ENCODE measurements around the gene SEMA4D.

GRCh38 chr9:89543621-89544278, 45.8 kb upstream of the SEMA4D start:
- TF ChIP-seq POLR2AphosphoS5 (IDR thresholded peaks at IDR 0.05) (no peak), EP300 (conservative IDR thresholded peaks at IDR 0.05; ENCODE audit: poor library complexity, severe bottlenecking) (no peak), TAF1 (IDR thresholded peaks at IDR 0.05; ENCODE audit: low read depth) (no peak), EZH2 (IDR thresholded peaks at IDR 0.05; ENCODE audit: borderline replicate concordance, insufficient read depth, low read length, poor library complexity, severe bottlenecking) (no peak), MXI1 (conservative IDR thresholded peaks at IDR 0.05; ENCODE audit: poor library complexity, severe bottlenecking) (no peak), SMC3 (conservative IDR thresholded peaks at IDR 0.05; ENCODE audit: poor library complexity) (no peak), RAD21 (conservative IDR thresholded peaks at IDR 0.05) (no peak)
- TF ChIP-seq, protein P1, sequence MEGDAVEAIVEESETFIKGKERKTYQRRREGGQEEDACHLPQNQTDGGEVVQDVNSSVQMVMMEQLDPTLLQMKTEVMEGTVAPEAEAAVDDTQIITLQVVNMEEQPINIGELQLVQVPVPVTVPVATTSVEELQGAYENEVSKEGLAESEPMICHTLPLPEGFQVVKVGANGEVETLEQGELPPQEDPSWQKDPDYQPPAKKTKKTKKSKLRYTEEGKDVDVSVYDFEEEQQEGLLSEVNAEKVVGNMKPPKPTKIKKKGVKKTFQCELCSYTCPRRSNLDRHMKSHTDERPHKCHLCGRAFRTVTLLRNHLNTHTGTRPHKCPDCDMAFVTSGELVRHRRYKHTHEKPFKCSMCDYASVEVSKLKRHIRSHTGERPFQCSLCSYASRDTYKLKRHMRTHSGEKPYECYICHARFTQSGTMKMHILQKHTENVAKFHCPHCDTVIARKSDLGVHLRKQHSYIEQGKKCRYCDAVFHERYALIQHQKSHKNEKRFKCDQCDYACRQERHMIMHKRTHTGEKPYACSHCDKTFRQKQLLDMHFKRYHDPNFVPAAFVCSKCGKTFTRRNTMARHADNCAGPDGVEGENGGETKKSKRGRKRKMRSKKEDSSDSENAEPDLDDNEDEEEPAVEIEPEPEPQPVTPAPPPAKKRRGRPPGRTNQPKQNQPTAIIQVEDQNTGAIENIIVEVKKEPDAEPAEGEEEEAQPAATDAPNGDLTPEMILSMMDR (IDR thresholded peaks at IDR 0.05; ENCODE audit: poor library complexity, severe bottlenecking), result no peak
- TF ChIP-seq, protein P2, sequence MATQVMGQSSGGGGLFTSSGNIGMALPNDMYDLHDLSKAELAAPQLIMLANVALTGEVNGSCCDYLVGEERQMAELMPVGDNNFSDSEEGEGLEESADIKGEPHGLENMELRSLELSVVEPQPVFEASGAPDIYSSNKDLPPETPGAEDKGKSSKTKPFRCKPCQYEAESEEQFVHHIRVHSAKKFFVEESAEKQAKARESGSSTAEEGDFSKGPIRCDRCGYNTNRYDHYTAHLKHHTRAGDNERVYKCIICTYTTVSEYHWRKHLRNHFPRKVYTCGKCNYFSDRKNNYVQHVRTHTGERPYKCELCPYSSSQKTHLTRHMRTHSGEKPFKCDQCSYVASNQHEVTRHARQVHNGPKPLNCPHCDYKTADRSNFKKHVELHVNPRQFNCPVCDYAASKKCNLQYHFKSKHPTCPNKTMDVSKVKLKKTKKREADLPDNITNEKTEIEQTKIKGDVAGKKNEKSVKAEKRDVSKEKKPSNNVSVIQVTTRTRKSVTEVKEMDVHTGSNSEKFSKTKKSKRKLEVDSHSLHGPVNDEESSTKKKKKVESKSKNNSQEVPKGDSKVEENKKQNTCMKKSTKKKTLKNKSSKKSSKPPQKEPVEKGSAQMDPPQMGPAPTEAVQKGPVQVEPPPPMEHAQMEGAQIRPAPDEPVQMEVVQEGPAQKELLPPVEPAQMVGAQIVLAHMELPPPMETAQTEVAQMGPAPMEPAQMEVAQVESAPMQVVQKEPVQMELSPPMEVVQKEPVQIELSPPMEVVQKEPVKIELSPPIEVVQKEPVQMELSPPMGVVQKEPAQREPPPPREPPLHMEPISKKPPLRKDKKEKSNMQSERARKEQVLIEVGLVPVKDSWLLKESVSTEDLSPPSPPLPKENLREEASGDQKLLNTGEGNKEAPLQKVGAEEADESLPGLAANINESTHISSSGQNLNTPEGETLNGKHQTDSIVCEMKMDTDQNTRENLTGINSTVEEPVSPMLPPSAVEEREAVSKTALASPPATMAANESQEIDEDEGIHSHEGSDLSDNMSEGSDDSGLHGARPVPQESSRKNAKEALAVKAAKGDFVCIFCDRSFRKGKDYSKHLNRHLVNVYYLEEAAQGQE (IDR thresholded peaks at IDR 0.05; ENCODE audit: borderline replicate concordance), result no peak
